ENCODE results near the gene MRTO4. TPM values are rescaled to one million over a fixed set of nuclear protein-coding genes. Genes with fewer than 3 reads are reported as not detected.

MRTO4 gene
- total RNA-seq (10 to 100 TPM; 17.6 to 34.6 TPM), polyA plus RNA-seq (ENCODE audit: insufficient read length in 6 of 6) (10 to 100 TPM; 27.9 to 33.6 (median 30.9) TPM)
- long read RNA-seq, donor 1, transcript MRTO4-201 (8 exons, 2,315 nt), result major isoform, 12 of 12 reads
- long read RNA-seq, donor 1, partial matches to known transcripts, result 0 of 12 reads
- long read RNA-seq, donor 1, other reads (novel, unspliced or antisense), result 0 of 12 reads
- long read RNA-seq, donor 2, transcript MRTO4-201 (8 exons, 2,315 nt), result major isoform, 11 of 11 reads
- long read RNA-seq, donor 2, partial matches to known transcripts, result 0 of 11 reads
- long read RNA-seq, donor 2, other reads (novel, unspliced or antisense), result 0 of 11 reads
- long read RNA-seq, donor 3, transcript MRTO4-201 (8 exons, 2,315 nt), result major isoform, 20 of 20 reads
- long read RNA-seq, donor 3, partial matches to known transcripts, result 0 of 20 reads
- long read RNA-seq, donor 3, other reads (novel, unspliced or antisense), result 0 of 20 reads
- long read RNA-seq, donor 4, transcript MRTO4-201 (8 exons, 2,315 nt), result major isoform, 10 of 15 reads
- long read RNA-seq, donor 4, partial matches to known transcripts, result 1 of 15 reads
- long read RNA-seq, donor 4, other reads (novel, unspliced or antisense), result 4 of 15 reads
- long read RNA-seq, donor 5, transcript MRTO4-201 (8 exons, 2,315 nt), result major isoform, 8 of 8 reads
- long read RNA-seq, donor 5, partial matches to known transcripts, result 0 of 8 reads
- long read RNA-seq, donor 5, other reads (novel, unspliced or antisense), result 0 of 8 reads
- long read RNA-seq, donor 6, transcript MRTO4-201 (8 exons, 2,315 nt), result major isoform, 20 of 20 reads
- long read RNA-seq, donor 6, partial matches to known transcripts, result 0 of 20 reads
- long read RNA-seq, donor 6, other reads (novel, unspliced or antisense), result 0 of 20 reads
- long read RNA-seq, donor 7, transcript MRTO4-201 (8 exons, 2,315 nt), result major isoform, 9 of 10 reads
- long read RNA-seq, donor 7, partial matches to known transcripts, result 0 of 10 reads
- long read RNA-seq, donor 7, other reads (novel, unspliced or antisense), result 0 of 10 reads
- long read RNA-seq, donor 8, transcript MRTO4-201 (8 exons, 2,315 nt), result major isoform, 7 of 7 reads
- long read RNA-seq, donor 8, partial matches to known transcripts, result 0 of 7 reads
- long read RNA-seq, donor 8, other reads (novel, unspliced or antisense), result 0 of 7 reads
- long read RNA-seq, donor 9, partial matches to known transcripts, result 0 of 1 reads
- long read RNA-seq, donor 9, other reads (novel, unspliced or antisense), result 0 of 1 reads
- long read RNA-seq, donor 10, transcript MRTO4-201 (8 exons, 2,315 nt), result major isoform, 39 of 44 reads
- long read RNA-seq, donor 10, partial matches to known transcripts, result 2 of 44 reads
- long read RNA-seq, donor 10, other reads (novel, unspliced or antisense), result 3 of 44 reads
- long read RNA-seq, donor 11, transcript MRTO4-201 (8 exons, 2,315 nt), result major isoform, 12 of 12 reads
- long read RNA-seq, donor 11, partial matches to known transcripts, result 0 of 12 reads
- long read RNA-seq, donor 11, other reads (novel, unspliced or antisense), result 0 of 12 reads
- long read RNA-seq, donor 12, transcript MRTO4-201 (8 exons, 2,315 nt), result major isoform, 9 of 10 reads
- long read RNA-seq, donor 12, partial matches to known transcripts, result 0 of 10 reads
- long read RNA-seq, donor 12, other reads (novel, unspliced or antisense), result 0 of 10 reads

DNA sequence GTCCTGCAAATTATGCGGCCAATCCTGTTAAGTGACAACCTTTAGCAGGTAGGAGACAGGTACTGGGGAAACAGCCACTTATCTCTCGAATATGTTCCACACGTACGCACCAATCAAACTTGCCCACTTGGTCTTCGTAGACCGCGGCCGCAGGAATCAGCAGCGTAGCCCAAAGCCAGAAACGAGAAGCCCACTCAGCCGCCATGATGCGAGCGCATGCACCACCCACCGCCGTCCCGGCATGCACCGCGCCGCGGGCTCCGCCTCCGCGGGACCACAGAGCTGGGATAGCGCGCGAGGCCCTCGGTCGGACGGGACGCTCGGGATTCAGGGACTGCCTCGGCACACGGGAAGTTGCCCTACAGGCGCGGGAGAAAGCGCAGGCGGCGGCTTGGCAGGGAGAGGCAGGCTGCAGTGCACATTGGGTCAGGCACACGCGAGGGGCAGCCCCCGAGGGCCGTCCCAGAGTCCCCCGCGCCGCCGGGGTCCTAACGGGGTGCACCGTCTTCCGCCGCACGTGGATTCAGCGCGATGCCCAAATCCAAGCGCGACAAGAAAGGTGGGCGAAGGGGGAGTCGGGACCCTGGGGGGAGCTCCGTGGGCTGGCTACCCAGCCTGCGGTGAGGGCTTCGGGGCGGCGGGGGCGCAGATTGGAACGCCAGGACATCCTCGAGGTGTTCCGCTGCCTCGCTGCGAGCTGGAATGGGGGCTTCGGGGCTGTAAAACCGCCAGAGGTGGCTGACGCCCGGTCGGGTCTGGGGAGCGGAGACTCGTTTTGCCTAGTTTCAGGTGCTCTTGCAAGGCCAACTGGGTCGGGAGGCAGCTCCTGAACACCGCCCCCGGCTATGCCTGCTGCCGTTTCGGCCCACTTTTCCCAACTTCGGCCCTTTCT lies at the start of gene MRTO4, which contains the start of gene EMC1:
Gene MRTO4 (plus strand): TSS at position 501 of the 892 bp plus-strand sequence. CDS start 31 bp downstream, at position 532.
Gene EMC1 (minus strand): TSS at position 220 of the 892 bp plus-strand sequence. CDS start 15 bp downstream, at position 205.
- Histone ChIP-seq H3K9me3 (no peaks in the 10 kb centered on the region), H3K27ac (peak within 1 kb of the TSS; percentile 95 to 97), H3K27me3 (no peaks in the 10 kb centered on the region), H3K36me3 (peaks cover 0 to 18% of the 10 kb centered on the region in 2 donors), H3K4me3 (peak within 1 kb of the TSS; percentile 89 to 94), H3K4me1 (peaks cover 20 to 44% of the 10 kb centered on the region in 2 donors)
- DNase-seq, result peak; percentile 87 to 97 (median 90)
- TF ChIP-seq, protein P1, sequence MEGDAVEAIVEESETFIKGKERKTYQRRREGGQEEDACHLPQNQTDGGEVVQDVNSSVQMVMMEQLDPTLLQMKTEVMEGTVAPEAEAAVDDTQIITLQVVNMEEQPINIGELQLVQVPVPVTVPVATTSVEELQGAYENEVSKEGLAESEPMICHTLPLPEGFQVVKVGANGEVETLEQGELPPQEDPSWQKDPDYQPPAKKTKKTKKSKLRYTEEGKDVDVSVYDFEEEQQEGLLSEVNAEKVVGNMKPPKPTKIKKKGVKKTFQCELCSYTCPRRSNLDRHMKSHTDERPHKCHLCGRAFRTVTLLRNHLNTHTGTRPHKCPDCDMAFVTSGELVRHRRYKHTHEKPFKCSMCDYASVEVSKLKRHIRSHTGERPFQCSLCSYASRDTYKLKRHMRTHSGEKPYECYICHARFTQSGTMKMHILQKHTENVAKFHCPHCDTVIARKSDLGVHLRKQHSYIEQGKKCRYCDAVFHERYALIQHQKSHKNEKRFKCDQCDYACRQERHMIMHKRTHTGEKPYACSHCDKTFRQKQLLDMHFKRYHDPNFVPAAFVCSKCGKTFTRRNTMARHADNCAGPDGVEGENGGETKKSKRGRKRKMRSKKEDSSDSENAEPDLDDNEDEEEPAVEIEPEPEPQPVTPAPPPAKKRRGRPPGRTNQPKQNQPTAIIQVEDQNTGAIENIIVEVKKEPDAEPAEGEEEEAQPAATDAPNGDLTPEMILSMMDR (IDR thresholded peaks at IDR 0.05), result no peak
- ATAC-seq, result peak; percentile 99
- intact Hi-C loops (cut with DNase I), result no loop called here

- Histone ChIP-seq H3K27me3 (no peaks in the 10 kb centered on the region), H3K36me3 (peaks cover 5 to 46% of the 10 kb centered on the region in 2 donors), H3K4me3 (no peak overlapping the region), H3K27ac (no peak overlapping the region), H3K9me3 (no peaks in the 10 kb centered on the region), H3K4me1 (peaks cover 0 to 48% of the 10 kb centered on the region in 2 donors)
- intact Hi-C loops (cut with DNase I), result no loop called here
- ATAC-seq (no peak), DNase-seq (no peak)
- TF ChIP-seq, protein P1 (IDR thresholded peaks at IDR 0.05), result no peak
Observed at GRCh38 chr1:19202396-19202795, 49.2 kb upstream of the MRTO4 start.

DNA sequence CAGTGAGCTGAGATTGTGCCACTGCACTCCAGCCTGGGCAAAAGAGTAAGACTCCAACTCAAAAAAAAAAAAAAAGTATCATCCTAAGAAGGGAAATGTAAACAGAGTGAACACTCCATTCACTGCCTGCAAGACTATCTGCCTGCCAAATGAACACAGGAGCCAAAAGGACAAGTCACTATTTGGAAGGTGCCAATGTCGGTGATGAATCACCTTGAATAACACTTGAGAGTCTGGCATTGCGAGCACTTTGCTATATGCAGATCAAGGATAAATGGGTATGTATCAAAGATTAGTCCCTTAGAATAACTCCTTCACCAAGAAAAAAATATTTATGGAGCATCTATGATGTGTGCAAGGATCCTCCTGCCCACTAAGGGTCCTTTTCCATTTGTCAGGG lies 48.2 kb upstream of the MRTO4 start:
- H3K36me3 ChIP-seq, result peaks cover under 1 to 36% of the 10 kb centered on the region in 2 donors
- intact Hi-C loops (cut with DNase I), result no loop called here
- DNase-seq, result no peak
- no peaks in the 10 kb centered on the region for H3K9me3 ChIP-seq
- no peaks in the 10 kb centered on the region for H3K27me3 ChIP-seq
- H3K27ac ChIP-seq, result peak overlapping the region in 1 of 2 donors; percentile 42
- TF ChIP-seq, protein P1 (IDR thresholded peaks at IDR 0.05), result no peak
- peak; percentile 90 for ATAC-seq
- H3K4me1 ChIP-seq, result peaks cover 0 to 59% of the 10 kb centered on the region in 2 donors
- no peak overlapping the region for H3K4me3 ChIP-seq

Data from left lung (tissue), 14 donors.